ENCODE data around the gene TRIM69. TPM values are rescaled to one million over a fixed set of nuclear protein-coding genes. Genes with fewer than 3 reads are reported as not detected.
"Not testable (repeated sequence)": the region's sequence is repeated elsewhere in the genome, so short reads cannot be mapped to it uniquely, and the experiment has no call there.

TRIM69 gene
- total RNA-seq, 1 experiment from 2014 or later = 10.8 TPM

GRCh38 chr15:44718180-44718926 lies 18.0 kb upstream of the TRIM69 start:
- no peaks in the 10 kb centered on the region for H3K27me3 ChIP-seq (ENCODE audit: low read length)
- no peak overlapping the region for H3K27ac ChIP-seq (ENCODE audit: low read length)
- H2AFZ ChIP-seq (ENCODE audit: low read length) = no peak overlapping the region
- BruUV-seq (replicated peaks) = no TSS peak
- POLR2A ChIA-PET (ENCODE audit: unreplicated experiment) = no interaction called here
- H3F3A ChIP-seq (ENCODE audit: low read length, unreplicated experiment) = no peaks in the 10 kb centered on the region
- H3K9me3 ChIP-seq (ENCODE audit: low read length) = no peaks in the 10 kb centered on the region
- no peak overlapping the region for H3K9ac ChIP-seq (ENCODE audit: low read length)
- intact Hi-C loops (cut with micrococcal nuclease) = no loop called here
- H3K4me3 ChIP-seq (ENCODE audit: low read length) = no peak overlapping the region
- peaks cover 17% of the 10 kb centered on the region for H3K79me2 ChIP-seq (ENCODE audit: low read length)
- peaks cover 6% of the 10 kb centered on the region; the same call in 1 of the 2 replicates for H4K20me1 ChIP-seq (ENCODE audit: low read length)
- ATAC-seq (no peak), DNase-seq (no peak)
- no peak overlapping the region for H3K4me2 ChIP-seq (ENCODE audit: low read length)
- CTCF ChIA-PET = no interaction called here
- H3K9me2 ChIP-seq (replicated peaks; ENCODE audit: low read length) = no peaks in the 10 kb centered on the region
- TF ChIP-seq EZH2phosphoT487 (IDR thresholded peaks at IDR 0.05; ENCODE audit: borderline replicate concordance, low read length) (no peak), CTCF (conservative IDR thresholded peaks at IDR 0.05; ENCODE audit: low read depth, low read length) (no peak), EZH2 (IDR thresholded peaks at IDR 0.05; ENCODE audit: low read length, unreplicated experiment) (no peak)
- H3K4me1 ChIP-seq (ENCODE audit: insufficient read depth, low read length) = peaks cover 2% of the 10 kb centered on the region; the same call in 1 of the 2 replicates
- H3K36me3 ChIP-seq (ENCODE audit: low read depth, low read length) = peaks cover 37% of the 10 kb centered on the region

- H3K4me2 ChIP-seq (ENCODE audit: low read length) = no peak overlapping the region
- no peaks in the 10 kb centered on the region for H3F3A ChIP-seq (ENCODE audit: low read length, unreplicated experiment)
- POLR2A ChIA-PET (ENCODE audit: unreplicated experiment) = no interaction called here
- no peak overlapping the region for H3K4me3 ChIP-seq (ENCODE audit: low read length)
- no TSS peak for BruUV-seq (replicated peaks)
- TF ChIP-seq EZH2phosphoT487 (IDR thresholded peaks at IDR 0.05; ENCODE audit: borderline replicate concordance, low read length) (no peak), CTCF (conservative IDR thresholded peaks at IDR 0.05; ENCODE audit: low read depth, low read length) (no peak), EZH2 (IDR thresholded peaks at IDR 0.05; ENCODE audit: low read length, unreplicated experiment) (no peak)
- H3K9me3 ChIP-seq (ENCODE audit: low read length) = no peaks in the 10 kb centered on the region
- peaks cover 4% of the 10 kb centered on the region; the same call in 1 of the 2 replicates for H4K20me1 ChIP-seq (ENCODE audit: low read length)
- no peaks in the 10 kb centered on the region for H3K9me2 ChIP-seq (replicated peaks; ENCODE audit: low read length)
- H3K36me3 ChIP-seq (ENCODE audit: low read depth, low read length) = peaks cover 37% of the 10 kb centered on the region
- H3K9ac ChIP-seq (ENCODE audit: low read length) = no peak overlapping the region
- H3K79me2 ChIP-seq (ENCODE audit: low read length) = peaks cover 12% of the 10 kb centered on the region
- H3K4me1 ChIP-seq (ENCODE audit: insufficient read depth, low read length) = no peaks in the 10 kb centered on the region
- no peak for DNase-seq
- ATAC-seq = no peak
- CTCF ChIA-PET = no interaction called here
- H3K27ac ChIP-seq (ENCODE audit: low read length) = no peak overlapping the region
- intact Hi-C loops (cut with micrococcal nuclease) = no loop called here
- no peak overlapping the region for H2AFZ ChIP-seq (ENCODE audit: low read length)
- H3K27me3 ChIP-seq (ENCODE audit: low read length) = no peaks in the 10 kb centered on the region
These were observed 17.4 kb upstream of the TRIM69 start for GRCh38 chr15:44718927-44719292.

GRCh38 chr15:44719293-44719999 lies 16.9 kb upstream of the TRIM69 start:
- ChIA-PET POLR2A (ENCODE audit: unreplicated experiment) (no interaction called here), CTCF (no interaction called here)
- ATAC-seq (peak; percentile 68), DNase-seq (peak; percentile 25)
- Histone ChIP-seq H3K4me2 (ENCODE audit: low read length) (no peak overlapping the region), H3F3A (ENCODE audit: low read length, unreplicated experiment) (no peaks in the 10 kb centered on the region), H3K79me2 (ENCODE audit: low read length) (peaks cover 6% of the 10 kb centered on the region; the same call in 1 of the 2 replicates), H4K20me1 (ENCODE audit: low read length) (no peaks in the 10 kb centered on the region), H3K9ac (ENCODE audit: low read length) (no peak overlapping the region), H3K9me3 (ENCODE audit: low read length) (no peaks in the 10 kb centered on the region), H3K9me2 (replicated peaks; ENCODE audit: low read length) (no peaks in the 10 kb centered on the region), H3K4me3 (ENCODE audit: low read length) (no peak overlapping the region), H3K4me1 (ENCODE audit: insufficient read depth, low read length) (no peaks in the 10 kb centered on the region), H2AFZ (ENCODE audit: low read length) (no peak overlapping the region), H3K27me3 (ENCODE audit: low read length) (no peaks in the 10 kb centered on the region), H3K27ac (ENCODE audit: low read length) (no peak overlapping the region), H3K36me3 (ENCODE audit: low read depth, low read length) (peaks cover 37% of the 10 kb centered on the region)
- BruUV-seq (replicated peaks) = no TSS peak
- TF ChIP-seq EZH2 (IDR thresholded peaks at IDR 0.05; ENCODE audit: low read length, unreplicated experiment) = no peak
- no peak for TF ChIP-seq EZH2phosphoT487 (IDR thresholded peaks at IDR 0.05; ENCODE audit: borderline replicate concordance, low read length)
- TF ChIP-seq CTCF (conservative IDR thresholded peaks at IDR 0.05; ENCODE audit: low read depth, low read length) = no peak
- intact Hi-C loops (cut with micrococcal nuclease) = no loop called here

GRCh38 chr15:44720000-44720435 lies 16.3 kb upstream of the TRIM69 start:
- H2AFZ ChIP-seq (ENCODE audit: low read length); H3K4me3 ChIP-seq (ENCODE audit: low read length); H3K27me3 ChIP-seq (ENCODE audit: low read length); ATAC-seq; H3K27ac ChIP-seq (ENCODE audit: low read length); intact Hi-C loops (cut with micrococcal nuclease); CTCF ChIA-PET; DNase-seq; H3K4me2 ChIP-seq (ENCODE audit: low read length); H3F3A ChIP-seq (ENCODE audit: low read length, unreplicated experiment); H3K79me2 ChIP-seq (ENCODE audit: low read length); BruUV-seq (replicated peaks); H3K4me1 ChIP-seq (ENCODE audit: insufficient read depth, low read length); H3K9me2 ChIP-seq (replicated peaks; ENCODE audit: low read length); H4K20me1 ChIP-seq (ENCODE audit: low read length); H3K9ac ChIP-seq (ENCODE audit: low read length); H3K9me3 ChIP-seq (ENCODE audit: low read length); POLR2A ChIA-PET (ENCODE audit: unreplicated experiment): not testable (repeated sequence)
- peaks cover 37% of the 10 kb centered on the region for H3K36me3 ChIP-seq (ENCODE audit: low read depth, low read length)
